ENCODE data around the gene PPIL3.
"Not testable (repeated sequence)": the region's sequence is repeated elsewhere in the genome, so short reads cannot be mapped to it uniquely, and the experiment has no call there.

The PPIL3 gene

GRCh38 chr2:200888704-200889625 is at the start of gene PPIL3, which contains the start of gene NIF3L1:
Gene PPIL3 (minus strand): TSS chr2:200889077. CDS start chr2:200887615, 1,462 bp downstream.
Gene NIF3L1 (plus strand): TSS chr2:200889371. CDS start chr2:200891944, 2,573 bp downstream.
- peak; percentile 95 for DNase-seq (ENCODE audit: low spot score)
- peak; percentile 84 for FAIRE-seq

- peak; percentile 59 for FAIRE-seq
- DNase-seq (ENCODE audit: low spot score), result no peak
Observed at GRCh38 chr2:200930947-200931626, 42.2 kb upstream of the PPIL3 start.

- DNase-seq (ENCODE audit: low spot score) (no peak), FAIRE-seq (no peak)
Observed at GRCh38 chr2:200929334-200930249, 40.7 kb upstream of the PPIL3 start.

- DNase-seq (ENCODE audit: low spot score) (no peak), FAIRE-seq (no peak)
Observed at GRCh38 chr2:200922439-200922838, 33.6 kb upstream of the PPIL3 start.

- FAIRE-seq (no peak), DNase-seq (ENCODE audit: low spot score) (peak; percentile 38)
Observed at GRCh38 chr2:200913654-200914053, 24.8 kb upstream of the PPIL3 start.

- FAIRE-seq (no peak), DNase-seq (ENCODE audit: low spot score) (no peak)
Observed at GRCh38 chr2:200909958-200910357, 21.1 kb upstream of the PPIL3 start.

GRCh38 chr2:200905618-200906296 is 16.9 kb upstream of the PPIL3 start:
- DNase-seq (ENCODE audit: low spot score) (peak; percentile 57), FAIRE-seq (peak; percentile 41)

- DNase-seq (ENCODE audit: low spot score) (peak; percentile 87), FAIRE-seq (peak; percentile 88)
Observed at GRCh38 chr2:200901459-200902072, 12.7 kb upstream of the PPIL3 start.

- DNase-seq (ENCODE audit: low spot score), result no peak
- no peak for FAIRE-seq
Observed at GRCh38 chr2:200899482-200899881, 10.6 kb upstream of the PPIL3 start.

- FAIRE-seq, result not testable (repeated sequence)
Observed at GRCh38 chr2:200881715-200882249, 7.1 kb downstream of the PPIL3 start.

GRCh38 chr2:200878289-200878880 is 10.5 kb downstream of the PPIL3 start:
- DNase-seq (ENCODE audit: low spot score) (no peak), FAIRE-seq (no peak)

More at GRCh38 chr2:200881715-200882249, 7.1 kb downstream of the PPIL3 start:
- DNase-seq (ENCODE audit: low spot score), result not testable (repeated sequence)

GRCh38 chr2:200877443-200877842 is 11.4 kb downstream of the PPIL3 start:
- no peak for FAIRE-seq
- DNase-seq (ENCODE audit: low spot score), result no peak

- FAIRE-seq (no peak), DNase-seq (ENCODE audit: low spot score) (no peak)
Observed at GRCh38 chr2:200873560-200873959, 15.3 kb downstream of the PPIL3 start.

- DNase-seq (ENCODE audit: low spot score) (no peak), FAIRE-seq (no peak)
Observed at GRCh38 chr2:200871151-200871550, 17.7 kb downstream of the PPIL3 start.

GRCh38 chr2:200869014-200869413 is 19.9 kb downstream of the PPIL3 start:
- DNase-seq (ENCODE audit: low spot score) (no peak), FAIRE-seq (no peak)

- peak; percentile 78 for DNase-seq (ENCODE audit: low spot score)
- no peak for FAIRE-seq
Observed at GRCh38 chr2:200864176-200865034, 24.5 kb downstream of the PPIL3 start, which contains the start of gene CLK1. Gene CLK1 (minus strand): TSS chr2:200864658. CDS start chr2:200861862, 2,796 bp downstream.

GRCh38 chr2:200863782-200864175 is 25.1 kb downstream of the PPIL3 start:
- no peak for DNase-seq (ENCODE audit: low spot score)
- FAIRE-seq, result no peak

- peak; percentile 15 for DNase-seq (ENCODE audit: low spot score)
Observed at GRCh38 chr2:200862532-200863000, 26.3 kb downstream of the PPIL3 start.

More at GRCh38 chr2:200862532-200863000, 26.3 kb downstream of the PPIL3 start:
- FAIRE-seq, result no peak

Data from RCC 7860 (cell line).